ENCODE data around the gene OR52N1. TPM values are rescaled to one million over a fixed set of nuclear protein-coding genes. Genes with fewer than 3 reads are reported as not detected.

OR52N1 gene
- polyA plus RNA-seq, 3 donors = not detected

- Mint-ChIP-seq H3K4me1 (no peaks in the 10 kb centered on the region), H3K27me3 (ENCODE audit: low read depth in 3 of 3) (peaks cover 0 to 2% (median 0%) of the 10 kb centered on the region in 3 donors), H3K36me3 (no peaks in the 10 kb centered on the region), H3K9me3 (peaks cover 0 to 5% (median 2%) of the 10 kb centered on the region in 7 donors), H3K4me3 (no peak overlapping the region), H3K27ac (no peak overlapping the region)
- intact Hi-C loops (cut with micrococcal nuclease) = no loop called here
- Histone ChIP-seq H2AFZ (ENCODE audit: insufficient read depth, low read depth, low read length, poor library complexity, severe bottlenecking) (no peak overlapping the region), H3K4me3 (replicated peaks in 1 of 3; ENCODE audit: low read depth in 2 of 3, low read length in 3 of 3) (no peak overlapping the region), H3K4me2 (replicated peaks; ENCODE audit: extremely low read depth, low read length, poor library complexity, severe bottlenecking) (no peak overlapping the region), H3K9ac (ENCODE audit: insufficient read depth, low read length, poor library complexity, severe bottlenecking) (no peak overlapping the region), H3K4me1 (ENCODE audit: control insufficient read depth in 1 of 2, insufficient read depth in 2 of 2, low read length in 2 of 2) (no peaks in the 10 kb centered on the region), H3K27ac (ENCODE audit: low read depth in 1 of 2, low read length in 2 of 2) (no peak overlapping the region), H3K79me2 (ENCODE audit: insufficient read depth, low read length) (no peaks in the 10 kb centered on the region), H3K36me3 (replicated peaks in 1 of 2; ENCODE audit: control insufficient read depth in 1 of 2, insufficient read depth in 2 of 2, low read length in 2 of 2) (no peaks in the 10 kb centered on the region), H3K27me3 (ENCODE audit: control insufficient read depth in 2 of 2, insufficient read depth in 2 of 2, low read length in 2 of 2) (no peaks in the 10 kb centered on the region), H3K9me3 (replicated peaks in 1 of 2; ENCODE audit: control insufficient read depth in 1 of 2, insufficient read depth in 1 of 2, low read length in 2 of 2) (no peaks in the 10 kb centered on the region), H4K20me1 (ENCODE audit: insufficient read depth, low read length) (no peaks in the 10 kb centered on the region)
- TF ChIP-seq, protein P1, sequence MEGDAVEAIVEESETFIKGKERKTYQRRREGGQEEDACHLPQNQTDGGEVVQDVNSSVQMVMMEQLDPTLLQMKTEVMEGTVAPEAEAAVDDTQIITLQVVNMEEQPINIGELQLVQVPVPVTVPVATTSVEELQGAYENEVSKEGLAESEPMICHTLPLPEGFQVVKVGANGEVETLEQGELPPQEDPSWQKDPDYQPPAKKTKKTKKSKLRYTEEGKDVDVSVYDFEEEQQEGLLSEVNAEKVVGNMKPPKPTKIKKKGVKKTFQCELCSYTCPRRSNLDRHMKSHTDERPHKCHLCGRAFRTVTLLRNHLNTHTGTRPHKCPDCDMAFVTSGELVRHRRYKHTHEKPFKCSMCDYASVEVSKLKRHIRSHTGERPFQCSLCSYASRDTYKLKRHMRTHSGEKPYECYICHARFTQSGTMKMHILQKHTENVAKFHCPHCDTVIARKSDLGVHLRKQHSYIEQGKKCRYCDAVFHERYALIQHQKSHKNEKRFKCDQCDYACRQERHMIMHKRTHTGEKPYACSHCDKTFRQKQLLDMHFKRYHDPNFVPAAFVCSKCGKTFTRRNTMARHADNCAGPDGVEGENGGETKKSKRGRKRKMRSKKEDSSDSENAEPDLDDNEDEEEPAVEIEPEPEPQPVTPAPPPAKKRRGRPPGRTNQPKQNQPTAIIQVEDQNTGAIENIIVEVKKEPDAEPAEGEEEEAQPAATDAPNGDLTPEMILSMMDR (IDR thresholded peaks at IDR 0.05) = no peak
- no CpG with 5 or more reads among the region's 2 CpGs for WGBS (ENCODE audit: insufficient coverage)
- no peak for DNase-seq
These were observed 42.4 kb upstream of the OR52N1 start for GRCh38 chr11:5833446-5833845.

DNA sequence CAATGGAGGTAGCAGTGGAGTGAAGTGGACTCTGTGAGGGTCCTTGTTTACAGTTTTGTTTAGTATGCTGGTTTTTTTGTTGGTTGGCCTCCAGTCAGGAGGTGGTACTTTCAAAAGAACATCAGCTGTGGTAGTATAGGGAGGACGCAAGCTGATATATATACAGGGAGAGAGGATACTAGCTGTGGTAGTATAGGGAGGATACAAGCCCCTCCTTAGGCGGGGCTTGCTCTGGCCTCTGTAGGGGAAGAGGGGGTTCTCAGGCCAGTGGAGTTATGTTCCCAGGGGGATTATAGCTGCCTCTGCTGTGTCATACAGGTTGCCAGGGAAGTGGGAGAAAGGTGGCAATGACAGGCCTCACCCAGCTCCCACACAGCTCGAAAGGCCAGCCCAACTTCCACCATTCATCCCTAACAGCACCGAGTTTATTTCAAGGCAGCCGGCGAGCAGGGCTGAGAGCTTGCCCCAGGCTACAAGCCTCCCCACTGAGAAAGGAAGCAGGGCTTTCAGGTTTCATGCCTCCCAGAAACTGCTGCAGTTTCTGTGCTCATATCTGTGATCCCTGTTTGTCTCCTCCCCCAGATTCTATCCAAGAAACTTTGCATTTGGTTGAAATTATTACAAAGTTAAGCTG is 40.2 kb upstream of the OR52N1 start:
- no peak overlapping the region for H3K27ac Mint-ChIP-seq
- H3K79me2 ChIP-seq (ENCODE audit: insufficient read depth, low read length) = no peaks in the 10 kb centered on the region
- no peaks in the 10 kb centered on the region for H3K9me3 ChIP-seq (replicated peaks in 1 of 2; ENCODE audit: control insufficient read depth in 1 of 2, insufficient read depth in 1 of 2, low read length in 2 of 2)
- peaks cover 0 to 2% (median 2%) of the 10 kb centered on the region in 3 donors for H3K27me3 Mint-ChIP-seq (ENCODE audit: low read depth in 3 of 3)
- no peak overlapping the region for H2AFZ ChIP-seq (ENCODE audit: insufficient read depth, low read depth, low read length, poor library complexity, severe bottlenecking)
- TF ChIP-seq, protein P1 (IDR thresholded peaks at IDR 0.05) = no peak
- H3K27me3 ChIP-seq (ENCODE audit: control insufficient read depth in 2 of 2, insufficient read depth in 2 of 2, low read length in 2 of 2) = no peaks in the 10 kb centered on the region
- no peak overlapping the region for H3K27ac ChIP-seq (ENCODE audit: low read depth in 1 of 2, low read length in 2 of 2)
- no peak for DNase-seq
- no peak overlapping the region for H3K4me3 Mint-ChIP-seq
- no peak overlapping the region for H3K9ac ChIP-seq (ENCODE audit: insufficient read depth, low read length, poor library complexity, severe bottlenecking)
- H3K4me3 ChIP-seq (replicated peaks in 1 of 3; ENCODE audit: low read depth in 2 of 3, low read length in 3 of 3) = no peak overlapping the region
- intact Hi-C loops (cut with micrococcal nuclease) = no loop called here
- no peaks in the 10 kb centered on the region for H3K4me1 Mint-ChIP-seq
- no peaks in the 10 kb centered on the region for H3K4me1 ChIP-seq (ENCODE audit: control insufficient read depth in 1 of 2, insufficient read depth in 2 of 2, low read length in 2 of 2)
- H3K4me2 ChIP-seq (replicated peaks; ENCODE audit: extremely low read depth, low read length, poor library complexity, severe bottlenecking) = no peak overlapping the region
- no peaks in the 10 kb centered on the region for H3K36me3 Mint-ChIP-seq
- H3K36me3 ChIP-seq (replicated peaks in 1 of 2; ENCODE audit: control insufficient read depth in 1 of 2, insufficient read depth in 2 of 2, low read length in 2 of 2) = no peaks in the 10 kb centered on the region
- H3K9me3 Mint-ChIP-seq = peaks cover 3 to 12% (median 5%) of the 10 kb centered on the region in 7 donors
- WGBS (ENCODE audit: insufficient coverage) = 88% methylated on average over 6 of the region's 6 CpGs
- no peaks in the 10 kb centered on the region for H4K20me1 ChIP-seq (ENCODE audit: insufficient read depth, low read length)
